AML-193 (cell line): ENCODE results near the gene ALDH18A1.

Source experiments
- DNase-seq, 2 experiments: peaks; one replicate each; lab custom pipeline; 2025; lab: John Stamatoyannopoulos, UW

The ALDH18A1 gene

GRCh38 chr10:95579292-95579691 is 77.2 kb downstream of the ALDH18A1 start:
- no peak for DNase-seq

- no peak for DNase-seq
Measured at GRCh38 chr10:95578619-95579018, 77.9 kb downstream of the ALDH18A1 start.

- no peak for DNase-seq
Measured at GRCh38 chr10:95574649-95575365, 81.7 kb downstream of the ALDH18A1 start.

- no peak for DNase-seq
Measured at GRCh38 chr10:95573964-95574604, 82.4 kb downstream of the ALDH18A1 start.

- no peak for DNase-seq
Measured at GRCh38 chr10:95573527-95573926, 83.0 kb downstream of the ALDH18A1 start.

- no peak for DNase-seq
Measured at GRCh38 chr10:95572131-95572820, 84.2 kb downstream of the ALDH18A1 start.

- DNase-seq, result no peak
Measured at GRCh38 chr10:95571390-95571789, 85.1 kb downstream of the ALDH18A1 start.

GRCh38 chr10:95569368-95569767 is 87.1 kb downstream of the ALDH18A1 start:
- peak; percentile 9 to 23 for DNase-seq

GRCh38 chr10:95567903-95568630 is 88.4 kb downstream of the ALDH18A1 start:
- peak in 1 of 2 experiments; percentile 4 for DNase-seq

- DNase-seq, result no peak
Measured at GRCh38 chr10:95566136-95566535, 90.4 kb downstream of the ALDH18A1 start.

GRCh38 chr10:95565336-95565735 is 91.2 kb downstream of the ALDH18A1 start:
- DNase-seq, result no peak

- DNase-seq, result no peak
Measured at GRCh38 chr10:95564291-95564690, 92.2 kb downstream of the ALDH18A1 start.

GRCh38 chr10:95562341-95562965 is 94.1 kb downstream of the ALDH18A1 start:
- DNase-seq, result no peak

GRCh38 chr10:95561864-95562177 is 94.7 kb downstream of the ALDH18A1 start:
- no peak for DNase-seq

- DNase-seq, result peak; percentile 96
Measured at GRCh38 chr10:95561177-95561863, 95.2 kb downstream of the ALDH18A1 start, which contains the start of gene SORBS1. SORBS1 (minus strand) TSS chr10:95561371; CDS start chr10:95441135, 120,236 bp downstream.

GRCh38 chr10:95560278-95561176 is 96.0 kb downstream of the ALDH18A1 start:
- DNase-seq, result no peak

- DNase-seq, result no peak
Measured at GRCh38 chr10:95559896-95560277, 96.6 kb downstream of the ALDH18A1 start.

GRCh38 chr10:95559471-95559870 is 97.0 kb downstream of the ALDH18A1 start:
- DNase-seq, result no peak

- DNase-seq, result no peak
Measured at GRCh38 chr10:95558593-95559320, 97.8 kb downstream of the ALDH18A1 start.
